ENCODE results near the gene FAM241A.
"Not testable (repeated sequence)": the region's sequence is repeated elsewhere in the genome, so short reads cannot be mapped to it uniquely, and the experiment has no call there.

The FAM241A gene

DNA sequence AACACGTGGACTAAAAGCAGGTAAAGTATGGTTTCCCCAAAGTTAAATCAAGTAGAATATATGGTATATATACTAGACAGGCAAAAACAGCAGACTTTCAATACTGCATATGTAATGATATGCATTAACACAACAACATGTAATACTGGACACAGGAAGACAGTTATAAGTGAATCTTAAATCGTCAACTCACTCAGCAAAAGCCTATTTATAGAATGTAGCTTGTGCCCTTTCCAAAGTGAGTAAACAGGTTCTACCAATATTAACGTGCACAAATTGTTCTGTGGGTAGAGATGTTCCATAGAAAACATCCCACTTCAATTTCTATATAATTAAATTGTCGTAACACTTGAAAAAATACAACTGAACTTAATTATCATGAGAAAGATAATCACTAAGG, 30.6 kb downstream of the FAM241A start:
- no peak for DNase-seq

DNA sequence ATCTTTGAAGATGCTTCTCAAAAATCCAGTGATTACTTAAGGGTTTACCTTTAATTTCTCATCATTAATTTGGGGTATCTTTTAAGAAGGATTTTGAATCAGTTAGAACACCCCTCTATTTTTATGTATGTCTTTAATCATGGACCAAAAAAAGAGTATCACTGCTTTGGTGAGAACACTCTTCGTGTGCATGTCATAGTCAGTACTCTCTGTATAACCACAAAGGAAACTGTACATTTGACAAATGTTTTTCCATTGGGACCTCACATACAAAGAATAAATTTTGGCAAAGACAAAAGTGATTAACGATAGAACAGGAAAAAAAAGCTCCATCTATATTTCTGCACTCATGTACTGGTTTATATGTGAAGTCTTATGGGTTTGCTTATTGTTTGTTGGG, 31.3 kb downstream of the FAM241A start:
- DNase-seq: no peak

DNA sequence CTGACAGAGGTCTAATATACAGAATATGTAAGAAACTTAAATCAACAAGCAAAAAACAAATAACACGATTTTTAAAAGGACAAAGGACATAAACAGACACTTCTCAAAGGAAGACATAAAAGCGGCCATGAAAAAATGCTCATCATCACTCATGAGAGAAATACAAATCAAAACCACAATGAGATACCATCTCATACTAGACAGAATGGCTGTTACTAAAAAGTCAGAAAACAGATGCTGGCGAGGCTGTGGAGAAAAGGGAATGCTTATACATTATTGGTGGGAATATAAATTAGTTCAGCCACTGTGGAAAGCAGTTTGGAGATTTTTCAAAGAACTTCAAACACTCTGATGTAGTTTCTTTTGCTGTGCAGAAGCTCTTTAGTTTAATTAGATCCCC, 33.5 kb downstream of the FAM241A start:
- not testable (repeated sequence) for DNase-seq

DNA sequence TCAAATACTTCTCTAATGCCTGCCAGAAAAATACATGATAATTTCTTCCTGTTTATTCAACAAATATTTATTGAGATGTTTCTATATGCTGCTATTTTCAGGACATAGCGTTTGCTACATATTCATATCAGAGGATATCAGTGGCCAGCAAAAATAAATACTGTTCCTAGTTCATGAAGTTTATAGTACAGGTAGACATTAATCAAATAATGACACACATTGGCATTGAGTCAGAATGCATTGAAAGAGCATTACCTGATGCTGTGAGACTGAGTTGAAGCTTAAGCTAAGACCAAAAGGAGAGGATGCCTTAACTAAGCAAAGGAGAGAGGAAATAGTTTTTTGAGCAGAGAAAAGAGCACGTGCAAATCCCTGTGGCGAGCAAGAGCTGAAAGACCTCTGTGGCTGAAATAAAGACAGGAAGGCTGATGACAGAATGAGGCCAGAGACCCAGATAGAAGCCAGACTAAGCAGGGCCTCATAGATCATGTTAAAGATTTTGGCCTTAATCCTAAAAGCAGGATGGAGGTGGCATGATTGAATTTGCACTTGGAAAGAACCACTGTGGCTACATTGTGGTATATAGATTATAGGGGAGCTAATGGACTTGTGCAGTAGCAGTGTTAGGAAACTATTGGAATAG, 36.2 kb downstream of the FAM241A start:
- DNase-seq: no peak

DNA sequence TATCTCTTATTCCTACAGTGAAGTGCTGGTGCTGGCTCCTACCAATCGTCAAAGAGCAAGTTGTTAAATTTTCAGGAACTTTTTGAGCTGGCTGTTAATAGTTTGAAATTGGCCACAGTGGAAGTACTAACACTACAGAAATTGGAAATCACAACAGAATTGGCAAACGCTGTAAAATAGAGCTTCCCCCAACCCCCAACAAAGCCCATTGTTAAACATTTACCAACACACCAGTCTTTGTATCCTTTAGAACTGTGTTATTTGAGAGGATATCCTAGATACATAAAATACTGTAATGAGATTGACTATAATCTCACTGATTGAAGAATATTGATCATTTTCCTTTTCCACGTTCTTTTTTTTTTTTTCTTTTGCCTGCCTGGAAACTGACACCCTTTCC, 37.4 kb downstream of the FAM241A start:
- DNase-seq: no peak

DNA sequence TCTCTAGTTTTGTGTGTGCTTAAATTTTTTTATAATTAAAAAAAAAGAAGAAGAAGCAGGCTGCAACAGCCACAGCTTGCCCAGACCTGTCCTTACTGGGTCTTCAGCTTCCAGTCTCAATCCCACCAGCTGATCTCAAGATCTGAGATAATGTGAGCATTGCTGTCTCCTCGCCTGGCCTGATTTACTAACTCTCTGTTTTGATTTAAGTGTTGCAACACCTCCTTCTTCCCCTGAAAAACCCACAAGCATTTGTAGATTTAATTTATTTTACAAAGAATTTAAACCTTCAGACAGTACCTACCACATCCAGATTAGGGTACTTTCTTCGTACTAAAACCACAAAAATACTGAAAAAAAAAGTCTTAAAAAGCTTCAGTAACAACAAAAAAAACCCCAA, 38.0 kb downstream of the FAM241A start:
- no peak for DNase-seq

DNA sequence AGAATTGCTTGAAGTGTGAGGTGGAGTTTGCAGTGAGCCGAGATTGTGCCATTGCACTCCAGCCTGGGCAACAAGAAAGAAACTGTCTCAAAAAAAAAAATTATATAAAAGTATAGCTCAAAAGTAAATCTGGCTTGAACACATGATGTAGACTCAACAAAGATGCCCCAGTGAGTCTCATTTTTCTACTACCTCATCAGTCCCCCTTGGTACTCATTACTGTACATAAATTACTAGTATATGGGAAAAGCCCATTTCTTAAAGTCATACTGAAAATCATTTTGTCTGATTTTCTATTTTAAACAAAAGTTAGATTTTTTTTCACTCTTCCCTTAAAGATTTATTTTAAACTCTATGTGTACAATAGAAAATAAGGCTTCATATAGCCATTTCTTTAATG, 39.2 kb downstream of the FAM241A start:
- DNase-seq: no peak

DNA sequence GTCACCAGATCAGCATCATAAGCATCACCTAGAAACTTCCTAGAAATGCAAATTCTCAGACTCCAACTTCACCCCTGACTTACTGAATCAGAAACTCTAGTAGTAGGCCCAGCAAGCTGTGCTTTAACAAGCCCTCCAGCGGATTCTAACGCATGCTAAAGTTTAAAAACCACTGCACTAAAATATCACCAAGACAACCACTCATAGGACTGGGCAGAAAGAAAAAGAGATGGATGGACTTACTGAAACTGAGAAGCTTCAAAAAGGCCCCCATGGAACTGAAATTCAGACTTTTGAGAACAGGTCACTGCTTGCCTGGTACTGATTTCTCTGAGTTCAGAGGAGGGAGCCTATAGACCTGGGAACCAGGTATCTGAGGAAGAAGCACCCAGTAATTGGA, 40.1 kb downstream of the FAM241A start:
- DNase-seq: no peak

DNA sequence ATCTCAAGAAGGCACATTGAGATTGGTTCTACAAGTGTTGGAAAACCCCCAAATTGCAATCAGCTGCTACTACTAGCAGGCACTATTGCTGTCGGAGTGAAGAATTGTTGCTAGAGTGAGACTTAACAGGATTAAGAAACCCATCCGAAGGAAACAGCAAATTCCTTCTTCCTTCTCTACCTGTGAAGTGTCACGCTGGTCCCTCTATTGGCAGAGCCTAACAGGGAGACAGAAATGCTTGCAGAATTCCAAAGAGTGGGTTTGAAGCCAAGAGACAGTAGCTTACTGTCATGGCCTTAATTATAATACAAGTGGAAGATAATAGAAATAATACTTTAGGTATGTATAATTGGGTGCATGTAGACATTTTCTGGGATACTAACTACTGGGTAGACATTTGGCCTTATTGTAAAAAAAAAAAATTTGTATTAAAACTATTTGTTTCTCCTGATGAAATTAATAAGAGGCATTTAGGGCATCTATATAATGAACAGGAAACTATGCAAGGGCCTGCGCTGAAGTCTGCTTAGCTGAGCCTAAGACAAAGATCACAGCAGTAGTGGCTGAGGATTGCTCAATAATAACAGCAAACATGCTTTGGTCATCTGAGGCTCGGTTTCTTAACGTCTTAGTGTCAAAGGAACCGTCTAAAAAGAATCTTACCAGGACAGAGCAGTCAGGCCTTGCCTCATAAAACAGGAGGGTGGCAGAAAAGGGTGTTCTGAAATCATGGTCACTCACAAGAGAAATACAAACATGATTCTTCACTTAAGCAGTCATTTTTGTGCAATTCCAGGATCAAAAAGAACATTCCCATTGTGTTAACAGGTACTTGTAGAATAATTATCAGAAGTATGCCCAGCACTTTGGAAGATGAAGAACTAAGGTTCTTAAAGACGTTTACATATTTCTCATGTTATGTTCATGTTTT, 40.8 kb downstream of the FAM241A start:
- DNase-seq: no peak

DNA sequence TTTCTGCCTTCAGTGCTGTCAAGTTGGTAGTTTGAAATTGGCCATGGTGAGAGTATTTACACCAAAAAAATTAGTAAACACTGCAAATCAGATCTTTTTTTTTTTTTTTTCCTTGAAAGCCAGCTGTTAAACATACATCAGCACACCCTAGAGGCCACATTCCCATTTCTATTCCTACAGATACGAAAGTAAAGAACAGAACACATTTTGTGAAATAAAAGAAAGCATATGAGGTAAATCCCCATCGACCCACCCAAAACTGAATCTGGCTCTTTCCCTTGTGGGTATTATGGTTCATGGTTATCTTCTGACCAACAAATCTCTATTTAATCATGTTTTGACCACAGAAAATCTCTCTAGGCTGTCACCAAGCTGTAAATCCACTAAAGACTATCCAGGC, 44.5 kb downstream of the FAM241A start:
- DNase-seq: no peak

DNA sequence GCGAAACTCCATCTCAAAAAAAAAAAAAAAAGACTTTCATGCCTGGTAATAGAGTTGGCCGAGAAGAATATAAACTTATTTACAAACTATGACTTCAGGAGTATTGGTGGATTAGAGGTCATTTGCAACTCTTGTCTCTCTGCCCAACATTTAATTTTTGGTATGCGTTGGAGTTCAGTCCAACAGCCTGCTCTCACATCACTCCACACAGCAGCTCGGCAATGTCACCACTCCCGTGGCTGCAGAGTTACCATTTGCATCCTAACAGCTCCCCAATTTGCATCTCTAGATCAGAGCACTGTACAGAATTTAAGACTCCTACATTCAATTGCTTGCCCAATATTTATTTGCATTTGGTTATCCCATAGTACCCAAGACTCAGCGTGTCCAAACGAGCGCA, 45.4 kb downstream of the FAM241A start:
- DNase-seq: no peak

DNA sequence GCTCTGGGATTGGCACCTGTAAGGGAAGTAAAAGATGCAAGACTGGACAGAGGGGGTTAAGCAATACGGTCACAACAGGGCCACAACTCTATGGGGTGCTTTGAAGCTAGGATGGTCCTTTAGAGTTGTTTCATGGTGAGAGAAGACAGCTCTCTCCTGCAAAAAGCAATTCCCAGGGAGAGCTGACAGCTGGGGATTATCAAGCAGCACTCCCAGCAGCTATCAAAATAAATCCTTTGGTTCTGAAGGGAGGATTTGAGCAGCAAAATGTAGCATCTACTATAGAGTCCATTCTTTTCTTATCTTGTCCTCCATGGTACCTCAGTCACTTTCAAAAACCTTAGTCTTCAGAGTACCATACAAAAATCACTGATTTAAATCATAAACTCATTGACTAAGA, 51.2 kb downstream of the FAM241A start:
- DNase-seq: no peak

DNA sequence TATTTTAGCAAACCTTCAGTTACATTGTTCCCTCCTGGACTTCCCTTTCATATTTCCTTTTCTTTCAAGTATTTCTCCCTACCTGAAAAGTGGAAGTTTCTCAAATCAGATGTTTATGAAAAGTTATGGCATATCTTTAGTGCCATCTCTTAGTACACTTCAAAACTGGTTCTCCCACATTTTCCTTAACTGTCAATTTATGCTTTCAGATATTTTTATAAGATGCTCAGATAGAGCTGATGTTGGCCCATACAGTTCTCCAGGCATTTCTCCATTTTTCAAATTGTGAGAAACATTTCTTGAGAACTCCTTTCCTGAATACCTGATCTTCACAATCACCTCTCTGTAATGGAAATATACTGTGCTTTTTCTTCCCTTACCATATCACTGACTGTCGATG, 53.8 kb downstream of the FAM241A start:
- no peak for DNase-seq

DNA sequence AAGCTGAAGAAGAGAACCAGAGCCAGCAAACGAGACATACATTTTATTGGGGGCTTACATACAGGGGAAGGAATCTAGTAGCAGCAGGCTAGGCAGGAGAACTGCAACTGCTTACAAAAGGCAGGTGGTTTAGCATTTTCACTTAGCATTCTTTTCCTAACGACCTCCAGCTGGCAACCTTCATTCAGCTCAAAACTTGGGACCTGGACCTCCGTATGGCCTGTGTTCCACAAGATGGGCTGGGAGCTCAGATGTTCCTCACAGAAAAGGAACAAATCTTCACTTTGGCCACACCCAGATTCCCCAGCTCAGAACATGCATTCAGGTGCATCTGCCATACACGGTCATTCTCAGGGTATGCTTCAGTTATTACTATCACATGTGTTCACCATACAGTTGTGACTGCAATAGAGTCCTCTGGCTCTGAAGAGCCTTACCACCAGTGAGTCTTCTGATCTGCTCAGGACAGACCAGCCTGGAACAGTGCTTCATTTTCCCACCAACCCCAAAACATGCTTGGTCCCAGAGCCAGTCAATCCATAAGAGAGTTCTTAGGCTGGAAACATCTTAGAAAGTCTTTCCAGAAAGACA, 56.8 kb downstream of the FAM241A start:
- no peak for DNase-seq

DNA sequence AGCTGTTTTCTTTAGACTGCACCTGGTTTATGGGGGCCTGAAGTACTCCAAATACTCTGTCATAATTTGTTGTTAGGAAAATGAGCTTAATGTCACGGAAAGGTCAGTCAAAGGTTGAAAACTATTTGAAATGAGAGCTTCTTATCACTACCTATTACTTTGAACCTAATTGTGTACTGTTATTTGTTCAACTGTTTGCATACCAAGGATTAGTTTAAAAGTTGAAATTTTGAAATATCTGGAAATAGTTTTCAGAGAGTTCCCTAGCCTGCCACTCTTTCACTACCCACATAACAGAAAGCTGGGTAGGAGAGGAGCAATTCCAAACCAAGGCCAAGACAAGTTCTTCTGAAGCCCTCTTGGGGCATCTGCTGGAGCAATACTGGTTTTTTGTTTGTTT, 58.3 kb downstream of the FAM241A start:
- no peak for DNase-seq

DNA sequence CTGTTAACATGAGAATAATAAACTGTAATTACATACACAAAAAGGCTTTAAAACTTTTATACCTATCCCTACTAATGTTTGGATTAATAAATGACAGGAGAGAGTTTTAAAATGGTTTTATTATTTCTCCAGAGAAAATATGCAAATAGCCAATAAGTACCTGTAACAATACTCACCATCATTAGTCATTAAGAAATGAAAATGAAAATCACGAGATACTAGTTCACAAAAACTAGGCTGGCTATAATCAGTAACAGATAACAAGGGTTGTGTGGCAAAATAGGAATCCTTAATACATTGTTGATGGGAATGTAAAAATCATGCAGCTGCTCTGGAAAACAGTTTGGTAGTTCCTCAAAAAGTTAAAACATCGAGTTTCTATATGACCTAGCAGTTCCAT, 61.2 kb downstream of the FAM241A start:
- no peak for DNase-seq

DNA sequence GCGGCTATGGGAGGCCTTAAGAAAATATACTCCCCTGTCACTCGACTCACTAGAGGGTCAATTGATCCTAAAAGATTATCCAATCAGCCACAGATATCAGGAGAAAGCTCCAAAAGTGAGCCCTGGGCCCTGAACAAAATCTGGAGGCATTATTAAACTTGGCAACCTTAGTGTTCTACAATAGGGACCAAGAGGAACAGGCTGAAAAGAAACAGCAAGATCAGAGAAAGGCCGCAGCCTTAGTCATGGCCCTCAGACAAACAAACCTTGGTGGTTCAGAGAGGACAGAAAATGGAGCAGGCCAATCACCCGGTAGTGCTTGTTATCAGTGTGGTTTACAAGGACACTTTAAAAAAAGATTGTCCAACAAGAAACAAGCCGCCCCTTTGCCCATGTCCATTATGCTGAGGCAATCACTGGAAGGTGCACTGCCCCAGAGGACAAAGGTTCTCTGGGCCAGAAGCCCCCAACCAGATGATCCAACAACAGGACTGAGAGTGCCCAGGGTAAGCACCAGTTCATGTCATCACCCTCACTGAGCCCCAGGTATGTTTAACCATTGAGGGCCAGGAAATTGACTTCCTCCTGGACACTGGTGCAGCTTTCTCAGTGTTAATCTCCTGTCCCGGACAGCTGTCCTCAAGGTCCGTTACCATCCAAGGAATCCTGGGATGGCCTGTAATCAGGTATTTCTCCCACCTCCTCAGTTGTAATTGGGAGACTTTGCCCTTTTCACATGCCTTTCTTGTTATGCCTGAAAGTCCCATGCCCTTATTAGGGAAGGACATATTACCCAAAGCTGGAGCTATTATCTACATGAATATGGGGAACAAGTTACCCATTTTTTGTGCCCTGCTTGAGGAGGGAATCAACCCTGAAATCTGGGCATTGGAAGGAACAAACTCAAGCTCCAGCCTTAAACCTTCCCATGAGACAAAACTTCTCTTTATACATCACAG, 63.2 kb downstream of the FAM241A start:
- DNase-seq: not testable (repeated sequence)

DNA sequence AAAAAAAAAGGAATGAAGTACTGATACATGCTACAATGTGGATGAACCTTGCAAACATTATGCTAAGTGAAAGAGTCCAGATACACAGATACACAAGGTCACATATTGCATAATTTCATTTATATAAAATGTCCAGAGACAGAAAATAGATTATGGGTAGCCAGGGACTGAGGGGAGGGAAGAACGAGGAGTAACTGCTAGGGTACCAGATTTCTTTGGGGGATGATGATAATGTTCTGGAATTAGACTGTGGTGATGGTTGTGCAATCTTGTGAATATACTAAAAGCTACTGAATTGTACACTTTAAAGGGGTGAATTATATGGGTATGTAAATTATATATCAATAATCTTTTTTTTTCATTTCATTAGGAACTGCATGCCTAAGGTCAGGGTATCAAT, 65.5 kb downstream of the FAM241A start:
- no peak for DNase-seq

DNA sequence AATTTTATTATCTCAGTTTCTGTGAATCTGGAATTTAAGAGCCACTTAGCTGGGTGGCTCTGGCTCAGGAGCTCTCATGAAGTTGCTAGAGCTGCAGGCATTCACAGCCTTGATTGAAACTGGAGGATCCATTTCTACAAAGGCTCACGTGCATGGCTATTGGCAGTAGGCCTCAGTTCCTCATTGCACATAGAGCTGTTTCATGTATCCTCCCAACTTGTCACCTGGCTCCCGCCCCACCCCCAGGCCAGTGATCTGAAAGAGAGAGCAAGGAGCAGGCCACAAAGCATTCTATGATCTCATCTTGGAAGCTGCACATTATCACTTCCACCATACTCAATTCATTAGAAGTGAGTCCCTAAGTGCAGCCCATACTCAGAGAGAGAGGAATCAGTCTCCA, 67.8 kb downstream of the FAM241A start:
- DNase-seq: no peak

DNA sequence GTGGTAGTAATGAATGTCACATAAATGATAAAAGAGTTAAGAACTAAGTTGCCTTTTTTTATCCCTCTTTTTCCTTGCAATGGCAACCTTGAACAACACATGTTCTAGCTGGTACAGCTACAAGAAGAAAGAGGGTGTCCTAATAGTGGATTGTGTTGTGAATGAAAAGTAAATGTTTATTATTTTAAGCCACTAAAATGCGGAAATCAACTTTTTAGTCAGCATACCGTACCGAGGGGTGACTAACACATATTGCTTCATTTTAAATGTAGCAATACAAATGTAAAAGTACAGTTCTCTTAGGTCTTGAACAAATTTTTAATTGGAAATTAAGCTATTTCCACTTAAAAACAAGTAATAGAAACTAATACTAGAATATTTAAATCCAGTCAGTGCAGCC, 68.6 kb downstream of the FAM241A start:
- DNase-seq: no peak

DNA sequence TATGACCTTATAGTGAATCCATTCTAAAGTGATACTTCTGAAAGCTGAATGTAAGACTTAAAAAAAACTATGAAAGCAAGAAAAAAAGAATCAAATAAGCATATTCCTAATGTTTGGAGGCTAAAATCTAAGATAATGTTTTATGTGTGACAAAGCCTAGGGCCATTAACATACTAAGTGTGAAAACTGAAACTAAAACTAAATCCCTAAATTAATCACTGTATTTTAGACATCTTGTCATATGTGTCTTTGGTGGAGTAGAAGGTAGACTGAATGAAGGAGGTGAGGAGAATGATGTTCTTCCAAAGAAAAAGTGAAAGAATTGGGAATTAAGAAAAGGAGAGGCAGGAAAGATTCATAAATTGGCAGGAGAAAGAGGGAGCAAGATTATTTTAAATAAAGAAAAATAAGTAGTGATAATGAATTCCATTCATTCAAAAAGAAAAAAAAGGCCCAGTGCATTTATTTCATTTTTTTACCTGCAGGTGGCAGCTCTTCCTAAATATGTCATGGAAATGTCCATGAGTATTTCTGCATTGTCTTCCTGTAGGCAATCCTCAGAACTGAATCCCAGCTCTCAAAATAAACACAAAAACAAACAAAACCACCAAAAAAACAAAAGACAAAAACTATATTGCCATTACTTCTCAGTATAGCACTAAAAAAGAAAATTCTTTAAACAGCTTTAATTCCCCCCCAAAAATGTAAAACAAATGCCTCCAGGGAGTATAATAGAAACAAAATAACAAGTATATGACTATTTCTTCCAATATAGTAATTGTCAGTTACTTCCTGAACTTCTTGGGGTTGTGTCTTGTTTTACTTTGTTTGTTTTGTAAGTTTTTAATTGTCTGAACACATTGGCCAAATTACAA, 69.4 kb downstream of the FAM241A start:
- DNase-seq: no peak

DNA sequence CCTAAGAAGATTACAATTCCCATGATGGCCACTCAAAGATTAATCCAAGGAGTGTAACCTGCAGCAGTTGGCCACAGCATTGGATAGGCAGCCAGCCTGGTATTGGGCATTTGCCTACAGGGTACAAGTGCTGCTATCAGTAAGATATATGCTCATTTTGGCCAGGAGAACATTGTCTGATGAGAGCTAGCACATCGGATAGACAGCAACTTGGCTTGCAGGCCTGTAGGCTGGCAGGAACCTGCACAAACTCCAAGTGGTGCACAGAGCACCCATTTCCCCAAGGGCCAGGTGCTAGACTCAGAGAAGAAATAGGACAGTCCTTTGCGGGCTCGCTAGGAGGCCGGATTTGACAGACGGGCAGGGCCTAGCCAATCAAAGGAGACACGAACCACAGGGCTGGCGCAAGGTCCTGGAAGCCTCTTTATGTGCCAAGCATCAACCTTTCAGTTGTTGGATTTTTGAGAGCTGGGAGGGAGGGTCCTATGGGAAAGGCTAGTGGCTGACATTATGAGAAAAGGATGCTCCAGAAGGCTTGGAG, 74.6 kb downstream of the FAM241A start:
- DNase-seq: no peak

Measured in NCI-H446 treated with DMSO at 0.1 percent for 48 hours (cell line).